Breast epithelium (tissue), 4 donors: ENCODE results near the gene TSHZ1. TPM values are rescaled to one million over a fixed set of nuclear protein-coding genes. Genes with fewer than 3 reads are reported as not detected.

Experiments used
- DNase-seq, 2 donors: peaks; one replicate each; pipeline ENCODE4 v3.0.0-alpha.2; 2019; ENCODE audit warnings: low spot score in 2 of 2
- H3K27ac ChIP-seq, 2 donors: fragments of 200-600 bp; sonication (generic) in 1 of 2; one replicate each; pipeline ENCODE4 v1.5.1; 2016 to 2019; ENCODE audit warnings: mild to moderate bottlenecking in 1 of 2
- H3K27me3 ChIP-seq, 2 donors: fragments of 200-600 bp; sonication (generic) in 1 of 2; one replicate each; pipeline versions ENCODE4 v1.5.1 to v1.6.0; 2017 to 2019; ENCODE audit warnings: control low read depth in 1 of 2, mild to moderate bottlenecking in 1 of 2
- H3K36me3 ChIP-seq: fragments of 200-600 bp; one replicate; pipeline ENCODE4 v1.5.1; 2019
- H3K4me1 ChIP-seq, 2 donors: fragments of 200-600 bp; sonication (generic); one replicate each; pipeline ENCODE4 v1.5.1; 2016 to 2019; ENCODE audit warnings: control low read depth in 1 of 2
- H3K4me3 ChIP-seq, 3 donors: fragments of 200-600 bp; sonication (generic); 1 replicate in 2 of 3; 2 replicates in 1 of 3; pipeline ENCODE4 v1.5.1; 2016 to 2019; ENCODE audit warnings: mild to moderate bottlenecking in 3 of 3, moderate library complexity in 2 of 3
- H3K9me3 ChIP-seq, 2 donors: fragments of 200-600 bp; sonication (generic) in 1 of 2; one replicate each; pipeline ENCODE4 v1.5.1; 2016 to 2019; ENCODE audit warnings: control low read depth in 1 of 2
- POLR2A ChIP-seq: fragments of 450-650 bp; IDR thresholded peaks from one replicate; pipeline ENCODE4 v1.6.1; 2016; ENCODE audit warnings: antibody characterized with exemption, mild to moderate bottlenecking, moderate library complexity
- POLR2AphosphoS5 ChIP-seq, 3 donors: sonication (generic); formaldehyde crosslinking; IDR thresholded peaks; one replicate each; pipeline ENCODE4 v1.6.1; 2017; ENCODE audit warnings: antibody characterized with exemption in 3 of 3
- intact Hi-C: fragments of 100-400 bp; cut with DNase I; formaldehyde crosslinking; loops from one replicate; pipeline ENCODE4 v1.15.1; 2023; ENCODE audit warnings: low total_unique reads
- total RNA-seq, 3 donors: library from RNA; depleted of rRNA; stranded (reverse); fragments of >200 nt; gene quantifications; one replicate each; pipeline ENCODE4 v1.1.0, GENCODE V29; 2016
- TF ChIP-seq, protein P1 (sequence below), 3 donors: fragments of 450-650 bp; IDR thresholded peaks; one replicate each; pipeline ENCODE4 v1.5.1; 2016 to 2017; ENCODE audit warnings: antibody characterized with exemption in 3 of 3, mild to moderate bottlenecking in 3 of 3, moderate library complexity in 3 of 3

Gene TSHZ1
- total RNA-seq, 3 donors from 2014 or later, result 12.3 to 18.3 (median 16.4) TPM

DNA sequence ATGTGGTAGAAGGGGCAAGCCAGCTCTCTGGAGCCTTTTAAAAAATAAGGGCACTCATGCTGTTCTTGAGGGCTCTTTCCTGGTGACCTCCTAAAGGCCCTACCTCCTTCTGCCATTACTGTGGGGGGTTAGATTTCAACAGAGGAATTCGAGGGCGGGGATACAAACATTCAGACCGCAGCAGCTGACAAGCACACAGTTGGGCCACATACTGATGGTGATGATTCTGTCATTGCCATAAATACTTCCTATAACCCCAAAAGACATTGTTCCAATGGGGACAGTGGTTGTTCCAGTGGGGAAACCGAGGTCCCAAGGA lies 67.0 kb downstream of the TSHZ1 start:
- Histone ChIP-seq H3K36me3 (no peaks in the 10 kb centered on the region), H3K9me3 (no peaks in the 10 kb centered on the region), H3K27ac (no peak overlapping the region), H3K4me1 (no peaks in the 10 kb centered on the region), H3K27me3 (no peaks in the 10 kb centered on the region), H3K4me3 (no peak overlapping the region)
- intact Hi-C loops, result no loop called here
- TF ChIP-seq, protein P1, sequence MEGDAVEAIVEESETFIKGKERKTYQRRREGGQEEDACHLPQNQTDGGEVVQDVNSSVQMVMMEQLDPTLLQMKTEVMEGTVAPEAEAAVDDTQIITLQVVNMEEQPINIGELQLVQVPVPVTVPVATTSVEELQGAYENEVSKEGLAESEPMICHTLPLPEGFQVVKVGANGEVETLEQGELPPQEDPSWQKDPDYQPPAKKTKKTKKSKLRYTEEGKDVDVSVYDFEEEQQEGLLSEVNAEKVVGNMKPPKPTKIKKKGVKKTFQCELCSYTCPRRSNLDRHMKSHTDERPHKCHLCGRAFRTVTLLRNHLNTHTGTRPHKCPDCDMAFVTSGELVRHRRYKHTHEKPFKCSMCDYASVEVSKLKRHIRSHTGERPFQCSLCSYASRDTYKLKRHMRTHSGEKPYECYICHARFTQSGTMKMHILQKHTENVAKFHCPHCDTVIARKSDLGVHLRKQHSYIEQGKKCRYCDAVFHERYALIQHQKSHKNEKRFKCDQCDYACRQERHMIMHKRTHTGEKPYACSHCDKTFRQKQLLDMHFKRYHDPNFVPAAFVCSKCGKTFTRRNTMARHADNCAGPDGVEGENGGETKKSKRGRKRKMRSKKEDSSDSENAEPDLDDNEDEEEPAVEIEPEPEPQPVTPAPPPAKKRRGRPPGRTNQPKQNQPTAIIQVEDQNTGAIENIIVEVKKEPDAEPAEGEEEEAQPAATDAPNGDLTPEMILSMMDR (IDR thresholded peaks at IDR 0.05), result no peak
- TF ChIP-seq POLR2A (no peak), POLR2AphosphoS5 (IDR thresholded peaks at IDR 0.05) (no peak)
- DNase-seq, result no peak

DNA sequence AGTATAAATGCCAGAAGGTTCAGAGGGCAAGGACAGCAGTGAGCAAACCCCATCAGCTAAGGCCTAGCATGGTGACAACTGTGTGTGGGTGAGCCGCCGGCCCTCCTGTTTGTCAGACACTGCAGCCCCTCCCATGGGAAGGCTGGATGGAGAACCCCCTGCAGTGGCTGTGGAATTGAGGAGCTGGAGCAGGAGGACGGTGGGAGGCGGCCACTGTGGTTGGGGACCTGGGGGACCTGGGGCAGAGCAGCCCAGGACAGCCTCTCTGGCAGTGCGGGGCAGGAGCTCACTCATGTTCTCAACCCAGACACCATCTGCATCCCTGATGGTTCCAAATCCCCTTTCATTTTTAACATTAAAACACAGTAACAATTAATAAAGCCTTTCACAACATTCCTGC lies 68.8 kb downstream of the TSHZ1 start:
- intact Hi-C loops, result no loop called here
- TF ChIP-seq POLR2AphosphoS5 (IDR thresholded peaks at IDR 0.05) (no peak), POLR2A (no peak)
- TF ChIP-seq, protein P1 (IDR thresholded peaks at IDR 0.05), result no peak
- DNase-seq, result no peak
- Histone ChIP-seq H3K9me3 (no peaks in the 10 kb centered on the region), H3K27me3 (no peaks in the 10 kb centered on the region), H3K36me3 (no peaks in the 10 kb centered on the region), H3K4me1 (no peaks in the 10 kb centered on the region), H3K4me3 (no peak overlapping the region), H3K27ac (peak overlapping the region in 1 of 2 donors; percentile 5)

DNA sequence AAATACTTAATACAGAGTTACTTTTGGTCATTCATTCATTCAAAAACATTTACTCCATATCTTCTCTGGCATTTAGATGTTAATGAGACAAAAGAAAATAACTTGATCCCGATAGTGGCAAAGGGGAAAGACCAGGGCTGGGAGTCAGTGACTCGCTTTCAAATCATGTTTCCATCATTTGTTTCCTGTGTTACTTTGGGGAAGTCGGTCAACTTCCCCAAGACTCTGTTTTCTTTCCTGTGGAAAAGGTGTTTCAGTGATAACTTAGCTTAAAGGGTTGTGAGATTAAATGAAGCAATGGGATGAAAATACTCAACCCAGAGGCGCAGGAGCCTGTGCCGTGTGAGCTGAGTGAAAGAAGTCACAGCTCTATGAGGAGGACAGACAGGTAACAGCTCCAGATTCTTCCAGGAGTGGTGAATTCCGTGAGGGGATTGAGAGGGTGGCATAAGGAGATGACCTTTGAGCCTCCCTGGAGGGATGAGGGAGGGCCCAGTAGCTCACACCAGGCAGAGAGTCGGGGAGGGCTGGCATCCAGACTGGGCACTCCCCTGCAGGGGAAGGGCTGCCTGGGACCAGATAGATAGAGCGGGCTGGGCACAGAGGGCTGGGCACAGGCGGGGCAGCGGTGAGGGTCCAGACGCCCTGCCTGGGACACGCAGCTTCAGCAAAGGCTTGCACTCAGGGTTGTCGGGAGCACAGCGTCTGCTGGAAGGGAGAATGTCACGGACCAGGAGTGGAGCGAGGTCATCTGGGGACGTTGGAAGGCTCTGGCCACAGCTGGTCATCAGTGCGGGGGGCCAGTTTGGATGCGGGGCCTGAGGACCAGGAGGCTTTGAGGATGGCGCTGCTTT lies 70.1 kb downstream of the TSHZ1 start:
- peak overlapping the region in 1 of 2 donors; percentile 71 for H3K27ac ChIP-seq
- no peak overlapping the region for H3K4me3 ChIP-seq
- no peaks in the 10 kb centered on the region for H3K9me3 ChIP-seq
- TF ChIP-seq, protein P1 (IDR thresholded peaks at IDR 0.05), result no peak
- TF ChIP-seq POLR2A (no peak), POLR2AphosphoS5 (IDR thresholded peaks at IDR 0.05) (no peak)
- H3K4me1 ChIP-seq, result no peaks in the 10 kb centered on the region
- DNase-seq, result no peak
- H3K27me3 ChIP-seq, result no peaks in the 10 kb centered on the region
- intact Hi-C loops, result no loop called here
- no peaks in the 10 kb centered on the region for H3K36me3 ChIP-seq

DNA sequence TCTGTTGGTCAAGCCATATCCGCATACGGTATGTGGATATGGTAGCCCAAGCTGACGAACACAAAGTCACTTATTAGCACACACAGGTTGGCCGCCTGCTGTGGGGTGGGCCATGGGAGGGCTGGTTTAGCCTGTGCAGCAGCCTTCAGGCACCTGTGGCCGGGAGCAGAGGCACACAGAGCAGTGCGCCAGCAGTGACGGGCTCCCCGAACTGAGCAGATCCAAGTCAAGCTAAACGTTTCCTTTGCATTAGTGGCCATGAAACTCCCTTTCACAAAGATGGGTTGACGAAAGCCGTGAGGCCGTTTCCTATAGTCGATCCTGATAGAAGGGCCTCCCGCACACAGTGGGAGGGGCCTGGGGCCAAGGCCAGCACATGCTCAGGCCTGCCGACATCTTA lies 72.1 kb downstream of the TSHZ1 start:
- TF ChIP-seq POLR2A (no peak), POLR2AphosphoS5 (IDR thresholded peaks at IDR 0.05) (no peak)
- TF ChIP-seq, protein P1 (IDR thresholded peaks at IDR 0.05), result no peak
- no peaks in the 10 kb centered on the region for H3K4me1 ChIP-seq
- peaks cover 7% of the 10 kb centered on the region for H3K36me3 ChIP-seq
- no peaks in the 10 kb centered on the region for H3K9me3 ChIP-seq
- DNase-seq, result no peak
- H3K27me3 ChIP-seq, result no peaks in the 10 kb centered on the region
- H3K4me3 ChIP-seq, result no peak overlapping the region
- no peak overlapping the region for H3K27ac ChIP-seq
- intact Hi-C loops, result no loop called here

DNA sequence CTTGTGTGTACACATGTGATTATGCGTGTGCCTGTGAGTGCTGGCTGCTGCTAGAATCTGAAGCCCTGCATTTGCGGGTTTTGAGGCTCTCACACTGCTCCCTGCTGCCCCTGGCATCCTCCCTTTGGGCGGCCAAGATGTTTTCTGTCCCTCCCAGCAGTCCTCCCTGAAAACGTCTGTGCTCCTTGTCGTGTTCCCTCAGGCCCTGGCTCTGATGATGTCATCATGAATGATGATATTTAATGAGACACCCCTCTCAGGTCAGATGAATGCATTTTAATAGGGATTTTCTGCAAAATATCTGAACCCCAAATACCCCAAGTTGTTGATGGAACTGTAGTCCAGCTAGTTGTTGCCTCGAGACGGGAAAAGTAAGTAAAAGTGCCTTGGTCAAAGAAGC lies 73.1 kb downstream of the TSHZ1 start:
- no peaks in the 10 kb centered on the region for H3K4me1 ChIP-seq
- no peak overlapping the region for H3K27ac ChIP-seq
- H3K4me3 ChIP-seq, result no peak overlapping the region
- H3K9me3 ChIP-seq, result no peaks in the 10 kb centered on the region
- H3K36me3 ChIP-seq, result peaks cover 7% of the 10 kb centered on the region
- TF ChIP-seq, protein P1 (IDR thresholded peaks at IDR 0.05), result no peak
- no peak for TF ChIP-seq POLR2A
- no peak for TF ChIP-seq POLR2AphosphoS5 (IDR thresholded peaks at IDR 0.05)
- DNase-seq, result no peak
- intact Hi-C loops, result no loop called here
- H3K27me3 ChIP-seq, result no peaks in the 10 kb centered on the region
